Stimulated activated naive B cell treated with anti-CD40 and anti-IgM and Interleukin-4, amounts not matched to agents 10 μg/mL and 1 μg/mL and 100 μg/mL, for 72 hours (primary cell): Measurements from ENCODE around the gene CACNA2D3.

Experiments
- ATAC-seq, 2 donors: fragments of 150-1000 bp; cut with Tn5 transposase; replicated peaks; 2 replicates each; pipeline ENCODE4 v1.10.0; 2021; ENCODE audit warnings: moderate library complexity in 1 of 2
- DNase-seq: peaks from one replicate; pipeline ENCODE4 v3.0.0; 2021
- H3K27ac Mint-ChIP-seq: one replicate; pipeline ENCODE4 v1.8.0; 2022; ENCODE audit warnings: mild to moderate bottlenecking, mixed read lengths
- H3K27me3 Mint-ChIP-seq, 2 donors: one replicate each; pipeline ENCODE4 v1.8.0; 2022; ENCODE audit warnings: mixed read lengths in 2 of 2
- H3K36me3 Mint-ChIP-seq, 2 donors: one replicate each; pipeline ENCODE4 v1.8.0; 2022; ENCODE audit warnings: mixed read lengths in 2 of 2, mild to moderate bottlenecking in 1 of 2
- H3K4me1 Mint-ChIP-seq, 2 donors: one replicate each; pipeline ENCODE4 v1.8.0; 2022; ENCODE audit warnings: mixed read lengths in 2 of 2, mild to moderate bottlenecking in 1 of 2
- H3K4me3 Mint-ChIP-seq, 2 donors: one replicate each; pipeline ENCODE4 v1.8.0; 2022; ENCODE audit warnings: mild to moderate bottlenecking in 2 of 2, mixed read lengths in 2 of 2, moderate library complexity in 1 of 2
- H3K9me3 Mint-ChIP-seq, 2 donors: one replicate each; pipeline ENCODE4 v1.8.0; 2022; ENCODE audit warnings: mixed read lengths in 2 of 2, mild to moderate bottlenecking in 1 of 2

CACNA2D3 gene

DNA sequence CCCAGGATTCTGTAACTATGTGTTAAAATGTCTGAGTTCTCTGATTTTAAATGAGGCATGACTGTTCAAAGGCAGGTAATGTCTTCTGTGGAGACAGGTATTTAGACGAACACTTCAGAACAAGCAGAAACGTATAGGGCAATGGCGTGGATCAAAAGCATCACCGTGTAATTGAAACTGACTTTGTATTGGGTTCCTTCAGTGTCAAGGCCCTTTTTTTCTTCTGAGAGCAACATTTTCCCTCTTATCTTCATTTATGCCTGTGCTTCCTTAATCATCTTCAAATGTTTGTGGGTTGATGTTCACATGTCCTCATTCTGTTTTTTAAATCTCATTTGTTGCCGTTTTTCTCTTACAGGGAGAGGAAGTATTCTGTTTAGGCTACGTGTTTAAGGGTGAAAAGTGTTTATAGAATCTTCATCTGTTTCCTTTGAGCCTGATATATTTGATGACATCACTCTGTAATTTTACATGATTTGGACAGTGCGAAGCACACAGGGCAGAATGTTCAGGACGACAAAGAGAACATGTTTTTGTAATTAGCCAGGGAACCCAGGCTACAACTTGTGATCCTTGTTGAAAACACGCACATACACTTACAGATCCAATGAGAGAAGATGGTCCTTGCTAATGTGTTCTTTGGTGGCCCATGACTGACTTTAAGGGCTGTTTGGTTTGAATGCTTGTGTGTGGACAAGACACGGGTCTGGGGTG is 609.5 kb downstream of the CACNA2D3 start:
- Mint-ChIP-seq H3K4me1 (no peaks in the 10 kb centered on the region), H3K4me3 (no peak overlapping the region), H3K27me3 (no peaks in the 10 kb centered on the region), H3K36me3 (no peaks in the 10 kb centered on the region), H3K9me3 (peaks cover 9 to 10% of the 10 kb centered on the region in 2 donors), H3K27ac (no peak overlapping the region)
- DNase-seq, result no peak
- ATAC-seq, result no peak

DNA sequence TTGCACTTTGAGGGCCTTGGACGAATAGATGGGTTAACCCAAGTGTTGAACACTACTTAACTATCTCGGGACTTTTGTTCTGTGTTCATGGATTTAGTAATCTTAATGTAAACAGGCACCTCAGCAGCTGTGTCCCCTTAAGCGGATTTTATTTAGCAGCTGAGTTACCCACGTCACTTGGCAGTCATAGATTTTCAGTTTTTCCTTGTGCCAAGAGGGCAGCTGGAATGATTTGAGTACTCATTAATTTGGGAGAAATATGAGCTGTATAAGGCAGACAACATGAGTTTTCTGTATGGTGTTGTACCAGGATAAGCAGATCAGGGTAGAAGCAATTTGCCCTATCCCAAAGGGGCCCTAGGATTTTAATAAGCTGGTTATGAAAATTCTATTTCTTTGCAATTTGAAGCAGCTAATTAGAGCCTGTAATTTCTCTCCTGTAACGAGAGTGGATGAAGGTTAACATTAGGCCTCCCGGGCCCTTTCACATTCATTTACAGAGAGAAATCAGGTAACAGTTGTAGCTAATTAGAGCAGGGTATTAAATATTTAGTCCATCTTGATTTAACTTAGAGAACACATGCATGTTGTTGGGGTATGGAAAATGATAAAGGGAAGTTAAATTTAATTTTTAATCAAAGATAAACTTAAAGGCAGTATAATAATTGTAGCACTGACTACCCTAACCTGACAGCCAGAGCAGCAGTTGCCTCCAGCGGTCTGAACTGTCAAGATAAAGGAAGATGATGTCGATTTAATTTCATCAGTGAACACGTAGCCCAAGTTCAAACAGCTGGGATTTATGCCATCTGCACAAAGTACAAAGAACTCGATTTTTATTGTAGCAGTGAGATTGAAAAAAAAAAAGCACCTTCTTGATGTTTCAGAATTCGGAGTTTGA is 611.0 kb downstream of the CACNA2D3 start:
- Mint-ChIP-seq H3K9me3 (peaks cover 2 to 5% of the 10 kb centered on the region in 2 donors), H3K4me3 (no peak overlapping the region), H3K27ac (no peak overlapping the region), H3K4me1 (no peaks in the 10 kb centered on the region), H3K36me3 (no peaks in the 10 kb centered on the region), H3K27me3 (no peaks in the 10 kb centered on the region)
- no peak for ATAC-seq
- DNase-seq, result no peak

DNA sequence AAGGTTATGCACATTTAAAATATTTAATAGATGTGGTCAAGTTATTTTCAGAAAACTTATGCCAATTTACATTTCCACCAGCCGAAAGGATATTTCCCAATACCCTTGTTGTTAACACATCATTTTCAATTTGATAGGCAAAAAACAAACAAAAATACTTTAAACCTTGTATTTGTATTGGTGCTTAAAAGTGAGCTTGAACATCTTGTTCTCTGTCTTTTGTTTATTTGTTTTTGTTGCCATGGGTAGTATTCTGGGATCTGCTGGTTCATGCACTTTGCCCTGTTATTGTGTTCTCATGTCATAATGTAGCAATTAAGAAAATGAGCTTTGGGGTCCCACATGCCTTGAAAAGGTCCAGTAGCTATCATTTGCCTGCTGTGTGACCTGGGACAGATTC is 614.1 kb downstream of the CACNA2D3 start:
- Mint-ChIP-seq H3K4me1 (no peaks in the 10 kb centered on the region), H3K9me3 (peaks cover 1 to 4% of the 10 kb centered on the region in 2 donors), H3K27me3 (no peaks in the 10 kb centered on the region), H3K27ac (no peak overlapping the region), H3K4me3 (no peak overlapping the region), H3K36me3 (no peaks in the 10 kb centered on the region)
- DNase-seq, result no peak
- no peak for ATAC-seq

- ATAC-seq, result no peak
- Mint-ChIP-seq H3K4me1 (no peaks in the 10 kb centered on the region), H3K27me3 (no peaks in the 10 kb centered on the region), H3K4me3 (no peak overlapping the region), H3K9me3 (peaks cover 2 to 9% of the 10 kb centered on the region in 2 donors), H3K27ac (no peak overlapping the region), H3K36me3 (no peaks in the 10 kb centered on the region)
- no peak for DNase-seq
These were observed 621.4 kb downstream of the CACNA2D3 start for GRCh38 chr3:54743755-54744154.

GRCh38 chr3:54744291-54744690 is 621.9 kb downstream of the CACNA2D3 start:
- H3K4me1 Mint-ChIP-seq, result no peaks in the 10 kb centered on the region
- no peak overlapping the region for H3K27ac Mint-ChIP-seq
- no peak overlapping the region for H3K4me3 Mint-ChIP-seq

GRCh38 chr3:54745843-54746242 is 623.5 kb downstream of the CACNA2D3 start:
- Mint-ChIP-seq H3K4me1 (no peaks in the 10 kb centered on the region), H3K4me3 (no peak overlapping the region), H3K27ac (no peak overlapping the region), H3K36me3 (no peaks in the 10 kb centered on the region), H3K27me3 (no peaks in the 10 kb centered on the region), H3K9me3 (peaks cover 4 to 5% of the 10 kb centered on the region in 2 donors)
- no peak for DNase-seq
- no peak for ATAC-seq

More at GRCh38 chr3:54744291-54744690, 621.9 kb downstream of the CACNA2D3 start:
- Mint-ChIP-seq H3K36me3 (no peaks in the 10 kb centered on the region), H3K9me3 (peaks cover 2 to 5% of the 10 kb centered on the region in 2 donors), H3K27me3 (no peaks in the 10 kb centered on the region)
- DNase-seq (no peak), ATAC-seq (no peak)

GRCh38 chr3:54746722-54747121 is 624.4 kb downstream of the CACNA2D3 start:
- H3K9me3 Mint-ChIP-seq, result peaks cover 4 to 5% of the 10 kb centered on the region in 2 donors
- no peak overlapping the region for H3K27ac Mint-ChIP-seq
- H3K4me1 Mint-ChIP-seq, result no peaks in the 10 kb centered on the region
- ATAC-seq, result no peak
- no peaks in the 10 kb centered on the region for H3K27me3 Mint-ChIP-seq
- H3K4me3 Mint-ChIP-seq, result no peak overlapping the region
- no peaks in the 10 kb centered on the region for H3K36me3 Mint-ChIP-seq
- DNase-seq, result no peak

DNA sequence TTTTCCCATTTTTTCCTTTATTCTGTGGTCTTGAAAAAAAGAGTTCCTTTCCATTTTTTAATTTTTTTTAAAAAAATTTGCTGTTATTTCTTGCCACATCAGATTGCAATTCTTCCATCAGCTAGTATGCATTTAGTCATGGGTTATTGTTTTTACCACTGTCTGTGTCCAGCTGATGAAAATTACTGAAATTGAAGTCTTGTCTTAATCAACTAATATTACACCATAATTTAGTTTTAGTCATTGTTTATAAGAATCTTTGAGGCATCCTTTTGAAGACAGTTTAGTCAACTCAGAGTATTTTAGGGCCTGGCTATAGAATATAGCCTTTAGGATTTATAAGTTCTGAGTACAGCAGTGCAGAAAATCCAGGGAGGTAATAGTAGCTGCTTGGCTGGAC is 633.4 kb downstream of the CACNA2D3 start:
- DNase-seq, result no peak
- no peak for ATAC-seq
- H3K4me1 Mint-ChIP-seq, result no peaks in the 10 kb centered on the region
- H3K36me3 Mint-ChIP-seq, result no peaks in the 10 kb centered on the region
- H3K27me3 Mint-ChIP-seq, result no peaks in the 10 kb centered on the region
- peaks cover 0 to 3% of the 10 kb centered on the region in 2 donors for H3K9me3 Mint-ChIP-seq
- H3K27ac Mint-ChIP-seq, result no peak overlapping the region
- no peak overlapping the region for H3K4me3 Mint-ChIP-seq

DNA sequence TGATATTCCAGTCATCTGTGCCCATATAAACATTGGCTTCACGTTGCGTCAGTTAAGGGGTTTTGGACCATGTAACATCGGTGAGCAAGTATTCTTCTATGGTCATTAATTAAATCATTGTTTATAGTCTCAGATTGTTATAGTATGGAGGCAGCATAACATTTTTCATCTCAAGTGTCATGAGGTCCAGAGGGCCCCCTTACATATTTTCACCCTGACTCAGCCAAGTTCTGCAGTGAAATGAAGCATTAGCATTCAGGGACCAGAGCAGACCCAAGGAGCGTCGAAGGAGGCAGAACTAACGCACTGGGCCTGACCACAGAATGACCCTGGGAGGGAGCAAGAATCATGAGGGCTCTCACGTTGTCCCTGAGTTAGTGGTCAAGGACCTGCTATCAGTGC is 634.0 kb downstream of the CACNA2D3 start:
- Mint-ChIP-seq H3K27me3 (no peaks in the 10 kb centered on the region), H3K4me3 (no peak overlapping the region), H3K27ac (no peak overlapping the region), H3K9me3 (peaks cover 0 to 3% of the 10 kb centered on the region in 2 donors), H3K4me1 (no peaks in the 10 kb centered on the region), H3K36me3 (no peaks in the 10 kb centered on the region)
- DNase-seq (no peak), ATAC-seq (no peak)

DNA sequence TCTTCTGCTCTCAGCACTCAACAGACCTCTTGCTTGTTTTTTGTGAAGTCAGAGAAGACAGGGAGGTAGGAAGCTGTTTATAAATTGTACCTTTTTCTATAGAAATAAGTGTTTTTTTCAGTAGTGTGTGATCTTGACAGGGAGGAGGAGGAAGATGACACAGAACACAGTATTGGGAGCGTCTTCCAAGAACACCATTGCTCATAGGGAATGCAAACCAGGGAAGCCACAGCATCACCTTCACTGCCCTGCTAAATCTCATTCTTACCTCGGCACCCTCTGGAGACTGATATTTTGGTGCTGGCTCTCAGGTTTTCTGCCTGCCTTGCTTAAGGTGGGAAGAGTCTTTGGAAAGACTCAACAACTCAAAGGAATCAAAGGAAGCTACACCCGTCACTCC is 636.1 kb downstream of the CACNA2D3 start:
- no peaks in the 10 kb centered on the region for H3K27me3 Mint-ChIP-seq
- ATAC-seq (no peak), DNase-seq (no peak)
- no peak overlapping the region for H3K4me3 Mint-ChIP-seq
- H3K4me1 Mint-ChIP-seq, result no peaks in the 10 kb centered on the region
- H3K9me3 Mint-ChIP-seq, result peaks cover 0 to 3% of the 10 kb centered on the region in 2 donors
- H3K27ac Mint-ChIP-seq, result no peak overlapping the region
- no peaks in the 10 kb centered on the region for H3K36me3 Mint-ChIP-seq

- H3K4me1 Mint-ChIP-seq, result no peaks in the 10 kb centered on the region
- ATAC-seq (no peak), DNase-seq (no peak)
- H3K9me3 Mint-ChIP-seq, result peaks cover 0 to 3% of the 10 kb centered on the region in 2 donors
- H3K4me3 Mint-ChIP-seq, result no peak overlapping the region
- no peak overlapping the region for H3K27ac Mint-ChIP-seq
- no peaks in the 10 kb centered on the region for H3K36me3 Mint-ChIP-seq
- no peaks in the 10 kb centered on the region for H3K27me3 Mint-ChIP-seq
These were observed 636.8 kb downstream of the CACNA2D3 start for GRCh38 chr3:54759166-54759565.

DNA sequence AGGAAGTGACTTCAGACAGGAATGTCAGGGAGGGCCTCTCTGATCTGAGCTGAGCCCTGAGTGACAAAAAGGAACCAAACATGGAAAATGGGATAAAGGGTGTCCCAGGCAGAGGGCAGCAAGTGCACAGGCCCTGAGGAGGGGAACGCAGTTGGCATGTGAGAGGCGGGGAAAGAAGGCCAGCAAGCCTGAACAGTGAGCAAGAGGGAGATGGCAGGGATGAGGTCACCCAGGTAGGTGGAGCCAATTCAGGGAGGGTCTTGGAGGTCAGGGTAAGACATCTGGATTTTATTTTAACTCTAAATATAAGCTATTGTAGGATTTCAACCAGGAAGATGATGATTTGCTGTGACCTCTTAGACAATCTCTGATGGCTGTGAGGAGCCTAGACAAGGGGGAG is 637.8 kb downstream of the CACNA2D3 start:
- no peaks in the 10 kb centered on the region for H3K36me3 Mint-ChIP-seq
- H3K27ac Mint-ChIP-seq, result no peak overlapping the region
- H3K27me3 Mint-ChIP-seq, result no peaks in the 10 kb centered on the region
- ATAC-seq, result no peak
- no peak for DNase-seq
- H3K9me3 Mint-ChIP-seq, result peaks cover 0 to 3% of the 10 kb centered on the region in 2 donors
- no peaks in the 10 kb centered on the region for H3K4me1 Mint-ChIP-seq
- H3K4me3 Mint-ChIP-seq, result no peak overlapping the region

DNA sequence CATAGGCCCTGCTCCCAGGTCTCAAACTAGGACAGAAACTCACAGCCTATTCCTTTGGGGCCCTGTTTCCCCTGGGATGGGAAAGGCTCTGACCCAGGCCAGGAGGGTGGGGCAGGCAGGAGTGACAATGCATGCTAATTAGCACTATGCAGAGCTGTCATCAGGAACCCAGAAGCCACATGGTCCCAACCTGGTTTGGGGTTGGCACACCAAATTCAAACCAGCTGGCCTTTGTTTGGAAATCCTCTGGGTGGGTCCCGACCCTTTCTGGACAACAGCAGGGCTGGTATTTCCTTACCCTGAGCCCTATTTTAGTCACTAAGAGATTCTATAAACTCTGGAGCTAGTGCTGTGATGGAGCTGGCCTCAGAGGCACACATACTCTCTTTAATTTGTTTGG is 639.3 kb downstream of the CACNA2D3 start:
- no peaks in the 10 kb centered on the region for H3K4me1 Mint-ChIP-seq
- no peak overlapping the region for H3K27ac Mint-ChIP-seq
- no peak for DNase-seq
- no peaks in the 10 kb centered on the region for H3K27me3 Mint-ChIP-seq
- no peaks in the 10 kb centered on the region for H3K36me3 Mint-ChIP-seq
- no peak for ATAC-seq
- H3K9me3 Mint-ChIP-seq, result no peaks in the 10 kb centered on the region
- H3K4me3 Mint-ChIP-seq, result no peak overlapping the region

- no peak overlapping the region for H3K27ac Mint-ChIP-seq
- ATAC-seq, result no peak
- no peak overlapping the region for H3K4me3 Mint-ChIP-seq
- no peaks in the 10 kb centered on the region for H3K27me3 Mint-ChIP-seq
- H3K4me1 Mint-ChIP-seq, result no peaks in the 10 kb centered on the region
- H3K36me3 Mint-ChIP-seq, result no peaks in the 10 kb centered on the region
- DNase-seq, result no peak
- no peaks in the 10 kb centered on the region for H3K9me3 Mint-ChIP-seq
These were observed 642.6 kb downstream of the CACNA2D3 start for GRCh38 chr3:54764911-54765310.

DNA sequence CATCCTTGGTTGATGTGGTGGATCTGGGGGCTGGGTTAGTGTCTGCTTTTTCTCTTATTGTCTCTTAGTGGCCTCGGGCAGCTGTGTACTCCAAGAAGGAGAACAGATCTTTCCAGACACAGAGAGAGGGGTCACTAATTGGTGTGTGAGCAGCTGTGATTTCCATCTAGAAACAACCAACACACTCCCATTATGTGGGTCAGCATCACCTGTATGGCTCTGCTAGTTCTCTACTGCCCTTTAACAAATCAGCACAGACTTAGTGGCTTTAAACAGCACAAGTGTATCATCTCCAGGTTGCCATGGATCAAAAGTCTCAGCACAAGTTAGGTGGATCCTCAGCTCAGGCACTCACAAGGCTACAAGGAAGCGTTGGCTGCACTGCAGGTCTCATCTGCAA is 648.7 kb downstream of the CACNA2D3 start:
- H3K27me3 Mint-ChIP-seq, result no peaks in the 10 kb centered on the region
- no peaks in the 10 kb centered on the region for H3K36me3 Mint-ChIP-seq
- no peaks in the 10 kb centered on the region for H3K9me3 Mint-ChIP-seq
- DNase-seq, result no peak
- ATAC-seq, result no peak
- no peak overlapping the region for H3K4me3 Mint-ChIP-seq
- H3K4me1 Mint-ChIP-seq, result no peaks in the 10 kb centered on the region
- H3K27ac Mint-ChIP-seq, result no peak overlapping the region
